Osteocyte (in vitro differentiated cells): ENCODE data around the gene NRDC. TPM values are rescaled to one million over a fixed set of nuclear protein-coding genes. Genes with fewer than 3 reads are reported as not detected.

Experiments
- DNase-seq: peaks from one replicate; pipeline ENCODE4 v3.0.0; 2021; ENCODE audit warnings: mixed read lengths; ENCODE audit not compliant: unreplicated experiment; ENCODE audit errors: extremely low spot score
- H3K27ac Mint-ChIP-seq: one replicate; pipeline ENCODE4 v1.8.0; 2021; ENCODE audit warnings: mild to moderate bottlenecking, mixed read lengths; ENCODE audit not compliant: unreplicated experiment
- H3K27me3 Mint-ChIP-seq: one replicate; pipeline ENCODE4 v1.8.0; 2021; ENCODE audit warnings: mixed read lengths; ENCODE audit not compliant: unreplicated experiment
- H3K36me3 Mint-ChIP-seq: one replicate; pipeline ENCODE4 v1.8.0; 2021; ENCODE audit warnings: mixed read lengths; ENCODE audit not compliant: unreplicated experiment
- H3K4me1 Mint-ChIP-seq: one replicate; pipeline ENCODE4 v1.8.0; 2021; ENCODE audit warnings: mixed read lengths; ENCODE audit not compliant: unreplicated experiment
- H3K4me3 Mint-ChIP-seq: one replicate; pipeline ENCODE4 v1.8.0; 2021; ENCODE audit warnings: mild to moderate bottlenecking, moderate library complexity, mixed read lengths; ENCODE audit not compliant: unreplicated experiment
- H3K9me3 Mint-ChIP-seq: one replicate; pipeline ENCODE4 v1.8.0; 2021; ENCODE audit warnings: mixed read lengths; ENCODE audit not compliant: unreplicated experiment
- total RNA-seq: library from RNA; stranded (reverse); gene quantifications from 2 replicates; pipeline ENCODE4 v1.2.1, GENCODE V29; 2021
- TF ChIP-seq, protein P1 (sequence below): fragments of 200-600 bp; sonication (generic); IDR thresholded peaks from 2 replicates; pipeline ENCODE4 v1.5.0; 2021; ENCODE audit warnings: antibody characterized with exemption, mild to moderate bottlenecking, moderate library complexity

Gene NRDC
- total RNA-seq, 1 donor from 2014 or later = 130 TPM

GRCh38 chr1:51859333-51859732 lies 19.2 kb downstream of the NRDC start:
- TF ChIP-seq, protein P1, sequence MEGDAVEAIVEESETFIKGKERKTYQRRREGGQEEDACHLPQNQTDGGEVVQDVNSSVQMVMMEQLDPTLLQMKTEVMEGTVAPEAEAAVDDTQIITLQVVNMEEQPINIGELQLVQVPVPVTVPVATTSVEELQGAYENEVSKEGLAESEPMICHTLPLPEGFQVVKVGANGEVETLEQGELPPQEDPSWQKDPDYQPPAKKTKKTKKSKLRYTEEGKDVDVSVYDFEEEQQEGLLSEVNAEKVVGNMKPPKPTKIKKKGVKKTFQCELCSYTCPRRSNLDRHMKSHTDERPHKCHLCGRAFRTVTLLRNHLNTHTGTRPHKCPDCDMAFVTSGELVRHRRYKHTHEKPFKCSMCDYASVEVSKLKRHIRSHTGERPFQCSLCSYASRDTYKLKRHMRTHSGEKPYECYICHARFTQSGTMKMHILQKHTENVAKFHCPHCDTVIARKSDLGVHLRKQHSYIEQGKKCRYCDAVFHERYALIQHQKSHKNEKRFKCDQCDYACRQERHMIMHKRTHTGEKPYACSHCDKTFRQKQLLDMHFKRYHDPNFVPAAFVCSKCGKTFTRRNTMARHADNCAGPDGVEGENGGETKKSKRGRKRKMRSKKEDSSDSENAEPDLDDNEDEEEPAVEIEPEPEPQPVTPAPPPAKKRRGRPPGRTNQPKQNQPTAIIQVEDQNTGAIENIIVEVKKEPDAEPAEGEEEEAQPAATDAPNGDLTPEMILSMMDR = no peak
- H3K36me3 Mint-ChIP-seq = peaks cover 12% of the 10 kb centered on the region
- no peaks in the 10 kb centered on the region for H3K4me1 Mint-ChIP-seq
- no peaks in the 10 kb centered on the region for H3K9me3 Mint-ChIP-seq
- H3K4me3 Mint-ChIP-seq = no peak overlapping the region
- no peak for DNase-seq
- H3K27me3 Mint-ChIP-seq = no peaks in the 10 kb centered on the region
- no peak overlapping the region for H3K27ac Mint-ChIP-seq

GRCh38 chr1:51858892-51859291 lies 19.6 kb downstream of the NRDC start:
- Mint-ChIP-seq H3K4me1 (no peaks in the 10 kb centered on the region), H3K36me3 (peaks cover 12% of the 10 kb centered on the region), H3K9me3 (no peaks in the 10 kb centered on the region), H3K4me3 (no peak overlapping the region), H3K27me3 (no peaks in the 10 kb centered on the region), H3K27ac (no peak overlapping the region)
- DNase-seq = no peak
- TF ChIP-seq, protein P1 = no peak

- no peak overlapping the region for H3K27ac Mint-ChIP-seq
- DNase-seq = no peak
- no peak overlapping the region for H3K4me3 Mint-ChIP-seq
Measured at GRCh38 chr1:51856745-51857144, 21.8 kb downstream of the NRDC start.

GRCh38 chr1:51855624-51856023 lies 22.9 kb downstream of the NRDC start:
- Mint-ChIP-seq H3K27me3 (no peaks in the 10 kb centered on the region), H3K4me1 (no peaks in the 10 kb centered on the region), H3K4me3 (no peak overlapping the region), H3K27ac (no peak overlapping the region), H3K36me3 (peaks cover 11% of the 10 kb centered on the region), H3K9me3 (no peaks in the 10 kb centered on the region)
- TF ChIP-seq, protein P1 = no peak
- no peak for DNase-seq

More at GRCh38 chr1:51856745-51857144, 21.8 kb downstream of the NRDC start:
- Mint-ChIP-seq H3K9me3 (no peaks in the 10 kb centered on the region), H3K36me3 (peaks cover 11% of the 10 kb centered on the region), H3K27me3 (no peaks in the 10 kb centered on the region), H3K4me1 (no peaks in the 10 kb centered on the region)
- TF ChIP-seq, protein P1 = no peak

- H3K4me1 Mint-ChIP-seq = no peaks in the 10 kb centered on the region
Measured at GRCh38 chr1:51853360-51853759, 25.2 kb downstream of the NRDC start.

More at GRCh38 chr1:51853360-51853759, 25.2 kb downstream of the NRDC start:
- peaks cover 11% of the 10 kb centered on the region for H3K36me3 Mint-ChIP-seq
- H3K27ac Mint-ChIP-seq = no peak overlapping the region
- H3K27me3 Mint-ChIP-seq = no peaks in the 10 kb centered on the region
- TF ChIP-seq, protein P1 = no peak
- no peak for DNase-seq
- H3K9me3 Mint-ChIP-seq = no peaks in the 10 kb centered on the region
- H3K4me3 Mint-ChIP-seq = no peak overlapping the region
